Mesothelial cell of epicardium (in vitro differentiated cells): ENCODE results near the gene MATN1. TPM values are rescaled to one million over a fixed set of nuclear protein-coding genes. Genes with fewer than 3 reads are reported as not detected.

ENCODE experiments used
- DNase-seq, 2 experiments: peaks; one replicate each; pipeline ENCODE4 v3.0.0; 2021; ENCODE audit warnings: low spot score in 2 of 2; ENCODE audit not compliant: unreplicated experiment in 2 of 2
- H3K27ac Mint-ChIP-seq: 2 replicates; pipeline ENCODE4 v1.8.0; 2021; ENCODE audit warnings: mixed read lengths
- H3K27me3 Mint-ChIP-seq: 2 replicates; pipeline ENCODE4 v1.8.0; 2021; ENCODE audit warnings: low read depth, mixed read lengths
- H3K36me3 Mint-ChIP-seq: 2 replicates; pipeline ENCODE4 v1.8.0; 2021; ENCODE audit warnings: mixed read lengths
- H3K4me1 Mint-ChIP-seq: 2 replicates; pipeline ENCODE4 v1.8.0; 2021; ENCODE audit warnings: mixed read lengths
- H3K4me3 Mint-ChIP-seq: 2 replicates; pipeline ENCODE4 v1.8.0; 2021; ENCODE audit warnings: mild to moderate bottlenecking, moderate library complexity, mixed read lengths
- H3K9me3 Mint-ChIP-seq: 2 replicates; pipeline ENCODE4 v1.8.0; 2021; ENCODE audit warnings: mixed read lengths
- total RNA-seq: library from RNA; stranded (reverse); gene quantifications from 3 replicates; pipeline ENCODE4 v1.2.1, GENCODE V29; 2021
- TF ChIP-seq, protein P1 (sequence below): fragments of 200-600 bp; sonication (generic); IDR thresholded peaks from one replicate; pipeline ENCODE4 v1.5.0; 2021; ENCODE audit warnings: antibody characterized with exemption; ENCODE audit not compliant: unreplicated experiment

Gene MATN1
- total RNA-seq, 1 donor from 2014 or later = 5.6 TPM

DNA sequence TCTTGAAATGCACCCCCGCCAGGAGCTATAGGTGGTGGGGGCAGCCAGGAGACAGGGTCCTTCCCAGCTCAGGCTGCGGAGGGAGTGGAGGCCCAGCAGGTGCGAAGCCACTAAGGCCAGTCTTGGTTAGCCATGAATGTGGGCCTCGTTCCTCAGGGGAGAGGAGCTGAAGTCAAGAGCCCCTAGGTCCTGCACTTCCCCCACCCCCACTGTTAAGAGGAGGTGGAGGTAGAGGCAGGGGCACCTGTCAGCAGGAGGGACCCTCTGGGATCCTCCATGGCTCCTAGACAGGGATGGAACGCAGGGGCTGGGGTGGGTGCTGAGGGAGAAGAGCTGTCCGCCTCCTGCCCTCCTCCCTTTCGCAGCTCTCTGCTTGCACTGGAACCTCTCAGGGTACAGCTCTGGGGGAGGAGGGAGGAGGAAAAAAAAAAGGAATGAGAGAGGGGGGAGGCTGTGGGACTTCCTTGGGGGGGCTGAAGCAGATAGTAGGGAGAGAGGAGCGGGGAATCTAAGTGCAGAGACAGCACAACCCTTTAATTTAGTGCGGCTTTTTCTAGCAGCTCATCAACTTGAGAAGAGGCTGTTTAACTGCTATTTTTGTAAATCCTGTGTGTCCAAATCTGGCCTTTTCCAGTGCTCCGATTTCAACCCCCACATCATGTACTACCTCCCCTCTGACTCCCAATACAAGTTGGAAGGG is 37.0 kb downstream of the MATN1 start:
- H3K4me1 Mint-ChIP-seq = peaks cover 7% of the 10 kb centered on the region
- no peaks in the 10 kb centered on the region for H3K9me3 Mint-ChIP-seq

DNA sequence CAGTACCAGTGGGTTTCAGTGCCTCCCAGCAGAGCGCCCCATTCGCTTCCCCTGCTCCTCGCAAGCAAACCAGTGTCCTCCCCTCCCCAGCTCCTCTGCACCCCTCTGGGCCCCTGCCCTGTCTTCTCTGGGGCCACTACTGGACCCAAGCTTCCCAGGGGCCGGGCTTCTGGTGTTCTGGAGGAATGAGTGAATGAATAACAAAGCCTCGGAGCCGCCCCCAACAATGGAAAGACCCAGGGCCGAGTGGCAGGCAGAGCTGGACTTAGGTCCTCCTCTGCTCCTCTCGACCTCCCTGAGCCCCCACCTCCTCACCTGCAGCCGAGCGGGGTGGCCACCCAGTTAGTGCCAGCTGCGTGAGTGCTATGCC is 37.6 kb downstream of the MATN1 start:
- H3K27ac Mint-ChIP-seq = no peak overlapping the region
- DNase-seq = no peak
- peak overlapping the region; percentile 56 for H3K4me3 Mint-ChIP-seq
- H3K9me3 Mint-ChIP-seq = no peaks in the 10 kb centered on the region
- TF ChIP-seq, protein P1, sequence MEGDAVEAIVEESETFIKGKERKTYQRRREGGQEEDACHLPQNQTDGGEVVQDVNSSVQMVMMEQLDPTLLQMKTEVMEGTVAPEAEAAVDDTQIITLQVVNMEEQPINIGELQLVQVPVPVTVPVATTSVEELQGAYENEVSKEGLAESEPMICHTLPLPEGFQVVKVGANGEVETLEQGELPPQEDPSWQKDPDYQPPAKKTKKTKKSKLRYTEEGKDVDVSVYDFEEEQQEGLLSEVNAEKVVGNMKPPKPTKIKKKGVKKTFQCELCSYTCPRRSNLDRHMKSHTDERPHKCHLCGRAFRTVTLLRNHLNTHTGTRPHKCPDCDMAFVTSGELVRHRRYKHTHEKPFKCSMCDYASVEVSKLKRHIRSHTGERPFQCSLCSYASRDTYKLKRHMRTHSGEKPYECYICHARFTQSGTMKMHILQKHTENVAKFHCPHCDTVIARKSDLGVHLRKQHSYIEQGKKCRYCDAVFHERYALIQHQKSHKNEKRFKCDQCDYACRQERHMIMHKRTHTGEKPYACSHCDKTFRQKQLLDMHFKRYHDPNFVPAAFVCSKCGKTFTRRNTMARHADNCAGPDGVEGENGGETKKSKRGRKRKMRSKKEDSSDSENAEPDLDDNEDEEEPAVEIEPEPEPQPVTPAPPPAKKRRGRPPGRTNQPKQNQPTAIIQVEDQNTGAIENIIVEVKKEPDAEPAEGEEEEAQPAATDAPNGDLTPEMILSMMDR = no peak
- H3K27me3 Mint-ChIP-seq = peaks cover 68% of the 10 kb centered on the region
- H3K4me1 Mint-ChIP-seq = peaks cover 7% of the 10 kb centered on the region
- H3K36me3 Mint-ChIP-seq = no peaks in the 10 kb centered on the region

More for the DNA sequence above, 37.0 kb downstream of the MATN1 start:
- Mint-ChIP-seq H3K36me3 (no peaks in the 10 kb centered on the region), H3K27me3 (peaks cover 63% of the 10 kb centered on the region), H3K27ac (no peak overlapping the region), H3K4me3 (no peak overlapping the region)
- TF ChIP-seq, protein P1 = no peak
- no peak for DNase-seq

DNA sequence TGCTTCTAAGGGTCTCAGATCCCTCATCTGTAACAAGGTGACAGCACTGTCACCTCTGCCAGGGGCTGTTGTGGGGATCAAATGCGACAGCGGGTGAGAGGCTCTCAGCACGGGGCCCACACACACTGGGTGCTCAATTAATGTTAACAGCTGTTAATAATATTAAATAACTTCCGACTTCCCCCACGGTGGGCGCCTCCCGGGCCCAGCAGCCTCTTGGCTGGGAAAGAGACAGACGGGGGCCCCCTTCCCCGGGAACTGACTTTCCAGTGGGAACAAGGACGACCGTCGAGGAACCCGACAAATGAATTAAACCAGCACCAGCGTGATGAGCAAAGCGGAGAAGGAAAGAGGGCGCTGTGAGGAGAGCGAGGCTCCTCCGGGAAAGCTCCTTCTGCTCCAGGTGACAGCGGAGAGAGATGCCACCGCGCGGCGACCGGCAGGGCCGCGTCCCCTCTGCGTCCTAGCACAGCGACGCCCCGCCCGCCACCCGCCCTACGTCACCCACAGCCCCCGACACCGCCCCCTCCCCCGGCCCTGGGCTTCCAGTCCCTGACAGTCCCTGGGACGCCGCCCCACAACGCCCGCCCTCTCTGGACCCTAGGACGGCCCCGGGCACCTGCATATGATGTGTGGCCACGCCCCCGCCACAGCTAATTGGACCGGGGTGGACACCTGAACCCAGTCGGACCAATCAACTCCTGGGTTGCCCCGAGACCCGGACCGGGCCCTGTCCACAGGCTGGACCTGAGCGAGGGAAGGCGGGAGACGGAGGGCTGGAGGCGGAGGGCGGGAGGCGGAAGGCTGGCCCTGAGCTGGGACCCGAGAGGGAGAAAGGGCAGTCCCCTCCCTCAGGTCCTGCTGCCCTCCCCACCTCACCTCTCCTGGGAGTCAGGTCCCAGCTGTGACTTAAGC is 38.2 kb downstream of the MATN1 start:
- TF ChIP-seq, protein P1 = no peak
- H3K4me3 Mint-ChIP-seq = peak overlapping the region; percentile 60
- H3K9me3 Mint-ChIP-seq = no peaks in the 10 kb centered on the region
- H3K4me1 Mint-ChIP-seq = peaks cover 6% of the 10 kb centered on the region
- H3K27me3 Mint-ChIP-seq = peaks cover 69% of the 10 kb centered on the region
- DNase-seq = peak; percentile 37 to 61
- no peak overlapping the region for H3K27ac Mint-ChIP-seq
- H3K36me3 Mint-ChIP-seq = no peaks in the 10 kb centered on the region

DNA sequence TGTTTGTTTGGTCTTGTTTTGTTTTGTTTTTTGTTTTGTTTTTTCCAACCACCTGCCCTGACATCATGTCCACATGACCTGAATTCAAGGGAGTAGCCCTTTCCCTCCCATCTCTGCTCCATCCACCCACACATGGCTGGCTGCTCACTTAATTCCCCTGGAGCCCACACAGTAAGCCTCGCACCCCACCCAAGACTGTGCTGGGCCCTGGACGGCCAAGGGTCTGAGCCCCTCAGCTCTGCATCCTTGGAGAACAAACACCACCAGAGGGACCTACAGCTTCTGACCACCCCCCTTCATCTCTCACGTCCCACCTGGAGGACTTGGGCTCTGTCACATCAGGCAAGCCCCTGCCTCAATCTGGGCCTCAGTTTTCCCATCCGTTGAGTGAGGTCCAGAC is 39.1 kb downstream of the MATN1 start:
- TF ChIP-seq, protein P1 = no peak
- DNase-seq = no peak
- no peak overlapping the region for H3K4me3 Mint-ChIP-seq
- H3K36me3 Mint-ChIP-seq = no peaks in the 10 kb centered on the region
- H3K4me1 Mint-ChIP-seq = peaks cover 2% of the 10 kb centered on the region
- peaks cover 66% of the 10 kb centered on the region for H3K27me3 Mint-ChIP-seq
- H3K27ac Mint-ChIP-seq = no peak overlapping the region
- no peaks in the 10 kb centered on the region for H3K9me3 Mint-ChIP-seq

DNA sequence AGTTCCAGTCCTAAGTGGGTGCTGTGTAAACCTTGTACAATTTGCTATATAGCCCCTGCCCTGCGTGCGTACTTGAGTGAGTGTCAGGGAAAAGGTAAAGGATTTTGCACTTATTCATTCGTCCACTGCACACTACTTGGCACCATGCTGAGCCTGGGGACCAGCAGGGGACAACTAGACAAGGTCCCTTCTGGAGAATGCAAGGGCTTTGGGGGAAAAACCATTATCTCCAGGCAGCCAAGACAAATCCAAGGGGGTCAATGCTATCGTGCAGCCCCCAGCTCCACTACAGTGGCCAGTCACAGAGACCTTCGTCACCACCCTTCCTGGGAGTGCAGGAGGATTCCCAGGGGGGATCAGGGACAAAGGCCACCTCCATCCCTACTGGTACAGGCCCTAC is 39.7 kb downstream of the MATN1 start:
- TF ChIP-seq, protein P1 = no peak
- Mint-ChIP-seq H3K4me3 (no peak overlapping the region), H3K36me3 (no peaks in the 10 kb centered on the region), H3K27me3 (peaks cover 69% of the 10 kb centered on the region), H3K4me1 (peaks cover 2% of the 10 kb centered on the region), H3K27ac (no peak overlapping the region), H3K9me3 (peaks cover 3% of the 10 kb centered on the region)
- no peak for DNase-seq
